GM12872 (cell line): ENCODE data around the gene CCDC3.

Experiments
- TF ChIP-seq, protein P1 (sequence below): IDR thresholded peaks from 3 replicates; pipeline ENCODE4 v1.5.1; 2011; ENCODE audit warnings: low read depth, mild to moderate bottlenecking, low read length, moderate library complexity; ENCODE audit not compliant: insufficient read depth

Gene CCDC3

DNA sequence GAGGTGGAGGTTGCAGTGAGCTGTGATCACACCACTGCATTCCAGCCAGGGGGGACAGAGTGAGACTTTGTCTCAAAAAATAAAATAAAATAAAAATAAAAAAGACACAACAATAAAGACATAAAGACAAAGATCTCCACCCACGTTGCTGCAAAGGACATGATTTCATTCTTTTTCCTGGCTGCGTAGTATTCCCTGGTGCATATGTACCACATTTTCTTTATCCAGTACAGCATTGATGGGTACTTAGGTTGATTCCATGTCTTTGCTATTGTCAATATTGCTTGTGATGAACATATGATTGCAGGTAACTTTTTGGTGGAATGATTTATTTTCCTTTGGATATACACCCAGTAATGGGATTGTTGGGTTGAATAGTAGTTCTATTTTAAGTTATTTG, 42.0 kb upstream of the CCDC3 start:
- TF ChIP-seq, protein P1, sequence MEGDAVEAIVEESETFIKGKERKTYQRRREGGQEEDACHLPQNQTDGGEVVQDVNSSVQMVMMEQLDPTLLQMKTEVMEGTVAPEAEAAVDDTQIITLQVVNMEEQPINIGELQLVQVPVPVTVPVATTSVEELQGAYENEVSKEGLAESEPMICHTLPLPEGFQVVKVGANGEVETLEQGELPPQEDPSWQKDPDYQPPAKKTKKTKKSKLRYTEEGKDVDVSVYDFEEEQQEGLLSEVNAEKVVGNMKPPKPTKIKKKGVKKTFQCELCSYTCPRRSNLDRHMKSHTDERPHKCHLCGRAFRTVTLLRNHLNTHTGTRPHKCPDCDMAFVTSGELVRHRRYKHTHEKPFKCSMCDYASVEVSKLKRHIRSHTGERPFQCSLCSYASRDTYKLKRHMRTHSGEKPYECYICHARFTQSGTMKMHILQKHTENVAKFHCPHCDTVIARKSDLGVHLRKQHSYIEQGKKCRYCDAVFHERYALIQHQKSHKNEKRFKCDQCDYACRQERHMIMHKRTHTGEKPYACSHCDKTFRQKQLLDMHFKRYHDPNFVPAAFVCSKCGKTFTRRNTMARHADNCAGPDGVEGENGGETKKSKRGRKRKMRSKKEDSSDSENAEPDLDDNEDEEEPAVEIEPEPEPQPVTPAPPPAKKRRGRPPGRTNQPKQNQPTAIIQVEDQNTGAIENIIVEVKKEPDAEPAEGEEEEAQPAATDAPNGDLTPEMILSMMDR = no peak

DNA sequence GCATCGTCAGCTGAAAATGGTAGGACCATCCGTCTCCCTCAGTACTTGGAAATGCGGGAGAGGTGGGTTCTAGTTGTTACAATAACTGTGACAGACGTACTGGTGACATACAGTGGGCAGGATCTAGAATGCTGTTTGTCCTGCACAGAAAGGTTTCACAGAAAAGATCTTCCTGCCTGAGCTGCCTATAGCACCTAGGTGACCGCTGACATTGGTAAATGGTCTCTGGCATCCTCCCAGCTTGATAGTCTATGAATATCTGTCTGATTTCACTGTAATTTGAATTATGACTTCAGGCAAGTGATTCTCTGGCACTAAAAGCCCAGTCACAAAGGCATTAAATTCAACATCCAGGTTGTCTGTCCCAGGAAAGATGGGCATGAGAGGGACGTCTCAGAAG, 38.2 kb upstream of the CCDC3 start:
- TF ChIP-seq, protein P1 = no peak

DNA sequence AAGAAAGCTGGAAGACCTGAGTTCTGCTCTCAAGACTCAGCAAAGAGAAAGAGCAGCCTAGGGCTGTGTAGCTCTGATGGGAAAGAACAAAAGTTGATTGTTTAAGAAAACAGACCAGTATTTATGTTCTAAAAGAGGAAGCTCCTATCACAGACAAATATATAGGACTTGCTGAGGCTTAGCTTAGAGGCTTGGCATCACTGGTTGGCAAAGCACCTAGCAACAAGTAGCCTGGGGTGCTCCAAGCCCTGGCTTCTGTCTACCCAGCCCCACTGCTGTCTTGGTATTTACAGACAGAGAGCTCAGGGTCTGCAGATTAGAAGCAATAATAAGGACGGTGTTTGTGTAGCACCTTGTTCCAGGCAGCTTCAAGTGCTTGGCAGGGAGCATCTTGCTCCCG, 36.9 kb upstream of the CCDC3 start:
- TF ChIP-seq, protein P1 = no peak

DNA sequence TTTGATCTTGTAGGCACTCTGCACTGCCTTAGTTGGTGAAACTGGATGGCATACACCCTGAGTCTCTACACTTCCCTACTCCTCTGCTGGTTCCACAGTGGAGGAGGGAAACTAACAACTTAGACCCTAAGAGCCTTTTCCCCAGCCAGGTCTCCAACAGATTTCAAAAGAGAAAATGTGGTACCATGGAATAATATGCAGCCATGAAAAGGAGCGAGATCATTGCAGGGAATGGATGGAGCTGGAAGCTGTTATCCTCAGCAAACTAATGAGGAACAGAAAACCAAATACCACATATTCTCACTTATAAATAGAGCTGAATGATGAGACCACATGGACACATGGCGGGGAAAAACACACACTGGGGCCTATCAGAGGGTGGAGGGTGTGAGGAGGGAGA, 36.3 kb upstream of the CCDC3 start:
- TF ChIP-seq, protein P1 = no peak

DNA sequence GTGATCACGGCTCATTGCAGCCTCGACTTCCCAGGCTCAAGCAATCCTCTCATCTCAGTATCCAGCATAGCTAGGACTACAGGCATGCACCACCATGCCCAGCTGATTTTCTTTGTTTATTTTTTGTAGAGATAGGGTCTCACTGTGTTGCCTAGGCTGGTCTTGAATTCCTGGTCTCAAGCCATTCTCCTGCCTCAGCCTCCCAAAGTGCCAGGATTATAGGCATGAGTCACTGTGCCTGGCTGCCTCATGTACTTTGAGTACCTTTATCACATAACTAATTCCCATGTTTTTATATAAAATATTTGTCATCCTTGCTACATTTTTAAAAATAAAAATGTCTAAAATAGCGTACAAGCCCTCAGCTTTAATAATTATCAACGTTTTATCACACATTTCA, 35.3 kb upstream of the CCDC3 start:
- TF ChIP-seq, protein P1 = no peak

DNA sequence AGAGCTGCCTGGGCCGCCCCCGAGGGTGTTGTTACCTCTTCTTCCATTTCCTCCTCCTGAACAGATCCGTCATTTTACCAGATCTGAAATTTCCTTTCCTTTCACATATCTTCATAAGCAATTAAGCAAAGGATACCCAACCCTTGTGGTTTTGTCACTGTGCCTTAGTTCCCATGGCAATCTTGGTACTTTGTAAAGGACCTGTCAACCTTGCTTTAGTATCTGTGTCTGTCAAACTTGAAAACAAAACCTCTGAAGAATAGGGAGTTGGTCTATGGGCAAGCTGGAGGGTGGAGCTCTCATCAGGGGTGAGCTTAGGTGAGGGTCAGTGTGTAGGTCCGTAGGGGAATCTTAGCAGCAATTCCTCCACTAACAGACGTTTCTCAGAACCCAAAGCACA, 25.4 kb upstream of the CCDC3 start:
- TF ChIP-seq, protein P1 = no peak

DNA sequence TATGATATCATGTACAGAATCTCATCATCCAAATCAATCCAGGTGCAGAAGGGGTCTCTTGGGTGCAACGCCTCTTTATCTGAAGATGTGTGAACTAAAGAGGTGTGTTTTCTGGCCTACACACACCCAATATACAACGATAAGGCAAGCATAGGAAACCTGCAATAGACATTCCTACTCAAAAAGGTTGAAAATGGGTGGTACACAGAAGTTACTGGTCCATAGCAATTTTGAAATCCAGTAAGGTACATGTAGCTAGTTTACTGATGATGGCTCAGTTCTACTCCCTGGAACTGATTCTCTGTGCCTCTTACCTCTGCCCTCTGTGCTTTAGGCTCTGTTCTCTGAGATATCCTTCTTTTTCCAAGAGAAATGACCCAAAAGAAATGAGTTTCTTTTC, 22.2 kb upstream of the CCDC3 start:
- TF ChIP-seq, protein P1 = no peak

DNA sequence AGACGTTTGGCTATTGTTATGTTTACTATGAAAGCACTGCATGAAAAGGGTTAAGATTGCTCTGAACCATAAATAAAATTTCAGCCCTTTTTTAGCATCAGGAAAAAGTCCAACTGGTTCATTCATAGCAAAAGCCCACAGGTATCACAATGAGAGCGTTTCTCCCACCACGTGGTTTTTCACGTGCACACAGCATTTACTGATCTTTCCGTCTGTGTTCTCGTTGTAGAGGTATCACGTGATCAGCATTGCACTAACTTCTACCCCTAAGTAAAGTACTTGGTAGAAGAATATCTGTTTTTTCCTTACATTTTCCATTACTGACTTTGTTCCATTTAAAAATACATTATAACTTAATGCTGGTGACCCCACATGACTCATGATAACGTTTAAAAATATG, 17.8 kb upstream of the CCDC3 start:
- TF ChIP-seq, protein P1 = no peak
